Globus pallidus (tissue), 1 donor: ENCODE results near the gene CSK.
"Not testable (repeated sequence)": the region's sequence is repeated elsewhere in the genome, so short reads cannot be mapped to it uniquely, and the experiment has no call there.

ENCODE experiments used
- DNase-seq: peaks from one replicate; pipeline ENCODE4 v3.0.0-alpha.2; 2015; ENCODE audit warnings: low spot score

Gene CSK

DNA sequence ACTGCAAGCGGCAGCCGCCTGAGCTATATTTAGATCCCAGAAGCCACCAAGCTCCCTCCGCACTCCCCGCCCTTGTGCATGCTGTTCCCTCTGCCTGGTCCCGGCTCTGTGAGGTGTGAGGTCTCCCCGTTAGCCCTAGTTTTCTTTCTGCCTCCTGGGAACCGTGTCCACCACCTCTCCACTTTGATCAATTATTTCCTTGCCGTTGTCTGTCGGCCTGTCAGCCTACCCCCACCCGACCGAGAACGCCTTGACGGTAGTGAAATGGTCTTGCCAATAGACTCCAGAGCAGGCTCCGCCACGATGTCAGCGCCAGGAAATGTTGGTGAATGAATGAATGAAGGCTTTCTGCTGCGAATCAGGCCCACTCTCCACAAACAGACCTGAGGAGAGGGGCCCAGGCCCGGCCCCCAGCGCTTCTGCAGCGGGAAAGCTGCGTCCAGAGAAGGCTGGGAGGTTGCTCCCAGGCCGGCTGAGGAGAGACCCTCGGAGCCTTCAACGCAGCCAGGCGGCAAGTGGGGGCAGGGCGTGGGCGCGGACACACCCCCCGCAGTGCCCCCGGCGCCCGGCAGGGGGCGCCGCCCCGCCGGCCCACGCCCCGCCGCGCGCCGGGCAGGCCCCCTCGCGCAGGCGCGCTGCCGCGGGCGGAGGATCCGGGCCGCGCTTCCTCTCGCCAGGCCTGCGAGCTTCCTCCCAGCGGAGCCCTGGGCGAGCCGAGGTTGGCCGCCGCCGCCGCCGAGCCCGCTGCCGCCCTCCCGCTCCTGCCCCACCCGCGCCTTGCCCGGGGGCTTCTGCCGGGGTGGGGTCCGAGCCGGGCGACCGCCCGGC, at the start of gene CSK:
CSK (plus strand) TSS at position 650 of the 828 bp plus-strand sequence. CDS start 16,218 bp downstream, outside the sequence.
- peak; percentile 64 for DNase-seq

DNA sequence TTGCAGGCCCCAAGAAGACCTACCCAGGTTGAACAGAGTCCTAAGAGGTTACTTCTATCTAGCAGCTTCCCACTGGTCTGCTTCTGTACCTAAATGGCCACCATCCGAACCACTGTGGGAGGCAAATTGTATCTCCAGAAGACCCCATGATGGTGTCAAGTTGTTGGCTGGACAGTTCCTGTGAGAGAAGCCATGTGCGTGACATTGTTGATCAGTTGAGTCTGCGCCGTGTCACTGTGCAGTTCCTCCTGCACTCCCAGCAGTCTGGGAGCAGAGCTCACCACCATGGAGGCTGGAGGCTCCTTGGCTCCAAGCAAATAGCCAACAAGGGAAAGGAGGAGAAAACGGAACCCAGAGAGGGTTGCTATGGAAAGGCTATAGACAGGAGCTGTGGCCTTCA, 49.0 kb upstream of the CSK start:
- no peak for DNase-seq

DNA sequence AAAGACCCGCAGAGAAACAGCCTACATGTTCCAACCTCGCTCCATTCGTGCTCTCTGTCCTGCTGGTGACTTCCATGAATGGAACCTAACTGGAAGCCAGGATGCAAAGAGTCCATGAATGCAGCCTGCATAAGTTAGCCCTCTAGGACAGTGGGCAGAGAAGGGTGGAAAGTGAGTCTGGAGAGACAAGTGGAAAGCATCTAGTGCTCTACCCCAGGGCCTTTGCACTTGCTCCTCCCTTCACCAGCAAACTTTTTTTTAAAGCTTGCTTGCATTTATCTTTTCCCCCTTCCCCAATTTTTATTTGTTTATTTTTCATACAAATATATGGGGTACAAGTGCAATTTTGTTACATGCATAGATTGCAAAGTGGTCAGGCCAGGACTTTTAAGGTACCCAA, 48.6 kb upstream of the CSK start:
- no peak for DNase-seq

DNA sequence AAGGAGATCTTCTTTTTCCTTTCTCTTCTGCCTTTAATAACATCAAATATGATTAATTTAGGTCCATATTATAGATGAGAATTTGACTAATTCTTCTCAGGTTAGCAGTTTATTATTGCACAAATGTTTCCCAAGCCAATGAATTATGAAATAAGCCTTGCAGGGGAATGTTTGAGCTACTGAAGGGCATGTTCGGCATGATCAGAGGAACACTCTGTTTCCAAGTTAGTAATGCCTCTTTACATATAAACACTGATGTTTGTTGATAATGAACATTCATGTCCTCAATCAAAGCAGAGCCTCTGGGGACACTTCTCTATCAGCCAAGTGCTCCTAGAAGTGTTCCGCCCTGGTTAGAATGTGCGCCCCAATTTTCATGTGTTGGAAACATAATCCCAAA, 46.6 kb upstream of the CSK start:
- no peak for DNase-seq

DNA sequence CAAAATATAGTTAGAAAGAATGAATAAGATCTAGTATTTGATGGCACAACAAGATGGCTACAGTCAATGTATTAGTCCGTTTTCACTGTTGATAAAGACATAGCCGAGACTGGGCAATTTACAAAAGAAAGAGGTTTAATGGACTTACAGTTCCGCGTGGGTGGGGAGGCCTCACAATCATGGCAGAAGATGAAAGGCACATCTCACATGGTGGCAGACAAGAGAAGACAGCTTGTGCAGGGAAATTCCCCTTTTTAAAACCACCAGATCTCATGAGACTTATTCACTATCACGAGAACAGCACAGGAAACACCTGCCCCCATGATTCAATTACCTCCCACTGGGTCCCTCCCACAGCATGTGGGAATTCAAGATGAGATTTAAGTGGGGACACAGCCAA, 43.6 kb upstream of the CSK start:
- DNase-seq: not testable (repeated sequence)

DNA sequence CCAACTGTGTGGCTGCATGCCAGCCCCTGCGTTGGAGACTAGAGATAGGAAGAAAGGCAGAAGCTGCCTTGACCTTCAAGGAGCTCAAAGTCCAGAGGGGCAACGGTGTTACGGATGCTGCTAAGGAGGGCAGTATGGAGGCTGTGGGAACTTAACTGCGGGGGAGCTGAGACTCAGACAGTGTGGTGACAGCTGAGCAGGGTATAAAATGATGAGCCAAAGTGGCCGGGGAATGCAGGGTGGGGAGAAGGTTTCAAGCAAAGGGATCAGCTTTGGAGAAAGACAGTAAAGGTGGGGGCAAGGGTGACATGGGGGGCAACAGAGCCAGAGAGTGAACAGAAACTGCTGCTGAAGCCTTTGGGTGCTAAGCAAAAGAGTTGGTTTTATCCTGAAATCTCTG, 39.5 kb upstream of the CSK start:
- DNase-seq: no peak

DNA sequence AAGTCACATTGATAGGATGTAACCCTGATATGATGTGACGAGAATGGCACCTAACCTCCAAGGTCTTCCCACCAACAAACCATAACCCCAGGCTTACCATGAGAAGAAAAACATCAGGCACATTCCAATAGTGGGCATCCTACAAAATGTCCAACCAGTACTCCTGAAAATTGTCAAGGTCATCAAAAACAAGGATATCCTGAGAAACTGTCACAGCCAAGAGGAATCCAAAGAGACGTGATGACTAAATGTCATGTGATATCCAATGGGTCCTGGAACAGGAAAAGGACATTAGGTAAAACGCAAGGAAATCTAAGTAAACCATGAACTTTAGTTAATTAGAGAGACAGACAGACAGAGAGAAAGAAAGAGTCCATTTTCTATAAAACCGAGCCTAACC, 35.5 kb upstream of the CSK start:
- no peak for DNase-seq

DNA sequence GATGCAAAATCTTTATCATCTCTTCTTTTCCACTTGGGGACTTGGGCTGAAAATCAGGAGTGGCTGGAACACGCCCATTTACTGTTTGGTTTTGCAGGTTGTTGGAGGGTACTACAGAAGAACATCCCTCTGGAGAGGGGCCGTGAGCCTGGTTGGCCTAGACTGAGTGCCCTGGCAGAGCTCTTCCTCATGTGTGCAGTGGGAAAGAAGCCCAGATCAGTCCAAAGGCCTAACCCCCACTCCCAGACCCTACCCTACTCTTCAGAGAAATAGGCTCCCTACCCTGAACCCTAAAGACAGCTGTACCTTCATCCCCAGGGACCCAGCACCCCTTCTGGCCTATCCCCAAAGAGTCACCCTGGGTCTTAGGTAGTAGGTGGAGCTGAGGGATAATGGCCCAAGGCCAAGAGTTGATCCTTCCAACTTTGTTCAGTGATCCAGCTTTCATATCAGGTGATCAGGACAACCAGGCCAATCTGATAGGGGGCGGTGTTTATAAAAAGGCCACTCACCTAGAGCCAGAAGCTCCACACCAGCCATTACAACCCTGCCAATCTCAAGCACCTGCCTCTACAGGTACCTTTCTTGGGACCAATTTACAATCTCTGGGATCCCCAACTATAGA, 33.4 kb upstream of the CSK start, which contains the start of gene CYP1A2:
CYP1A2 (plus strand) TSS at position 524 of the 625 bp plus-strand sequence. CDS start 894 bp downstream, outside the sequence.
- no peak for DNase-seq

DNA sequence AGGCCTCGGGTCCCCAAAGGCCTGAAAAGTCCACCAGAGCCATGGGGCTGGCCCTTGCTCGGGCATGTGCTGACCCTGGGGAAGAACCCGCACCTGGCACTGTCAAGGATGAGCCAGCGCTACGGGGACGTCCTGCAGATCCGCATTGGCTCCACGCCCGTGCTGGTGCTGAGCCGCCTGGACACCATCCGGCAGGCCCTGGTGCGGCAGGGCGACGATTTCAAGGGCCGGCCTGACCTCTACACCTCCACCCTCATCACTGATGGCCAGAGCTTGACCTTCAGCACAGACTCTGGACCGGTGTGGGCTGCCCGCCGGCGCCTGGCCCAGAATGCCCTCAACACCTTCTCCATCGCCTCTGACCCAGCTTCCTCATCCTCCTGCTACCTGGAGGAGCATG, 32.0 kb upstream of the CSK start:
- no peak for DNase-seq

DNA sequence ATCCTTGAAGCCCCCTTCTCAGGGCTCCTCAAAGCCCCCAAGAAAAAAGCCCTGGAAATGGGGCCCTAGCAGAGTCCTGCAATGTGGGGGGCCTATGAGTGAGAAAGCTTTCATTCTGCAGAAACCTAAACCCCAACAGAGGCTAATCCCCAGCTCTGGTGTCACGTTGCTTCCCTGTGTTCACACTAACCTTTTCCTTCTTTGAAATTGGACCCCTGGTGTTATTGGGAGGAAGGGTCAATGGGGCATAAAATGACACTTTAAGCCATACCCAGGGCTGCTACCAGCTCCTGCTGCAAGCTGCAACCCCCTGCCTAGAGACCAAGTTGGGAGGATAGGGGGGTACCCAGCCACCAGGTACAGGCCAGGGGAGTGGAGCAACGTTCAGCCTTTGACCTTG, 31.1 kb upstream of the CSK start:
- DNase-seq: no peak

DNA sequence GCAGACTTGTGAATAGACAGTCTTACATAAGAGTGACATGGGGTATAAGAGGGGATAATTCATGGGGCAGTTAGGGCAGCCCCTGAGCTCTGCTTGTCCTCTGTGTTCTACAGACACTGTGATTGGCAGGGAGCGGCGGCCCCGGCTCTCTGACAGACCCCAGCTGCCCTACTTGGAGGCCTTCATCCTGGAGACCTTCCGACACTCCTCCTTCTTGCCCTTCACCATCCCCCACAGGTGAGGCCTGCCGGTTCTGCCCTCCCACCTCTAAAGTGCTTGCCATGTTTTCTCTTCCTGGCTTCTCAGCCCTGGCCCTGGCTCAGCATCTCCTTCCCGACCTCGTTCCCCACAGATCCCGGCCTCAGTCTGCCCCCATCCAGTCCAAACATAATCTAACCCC, 29.9 kb upstream of the CSK start:
- no peak for DNase-seq

DNA sequence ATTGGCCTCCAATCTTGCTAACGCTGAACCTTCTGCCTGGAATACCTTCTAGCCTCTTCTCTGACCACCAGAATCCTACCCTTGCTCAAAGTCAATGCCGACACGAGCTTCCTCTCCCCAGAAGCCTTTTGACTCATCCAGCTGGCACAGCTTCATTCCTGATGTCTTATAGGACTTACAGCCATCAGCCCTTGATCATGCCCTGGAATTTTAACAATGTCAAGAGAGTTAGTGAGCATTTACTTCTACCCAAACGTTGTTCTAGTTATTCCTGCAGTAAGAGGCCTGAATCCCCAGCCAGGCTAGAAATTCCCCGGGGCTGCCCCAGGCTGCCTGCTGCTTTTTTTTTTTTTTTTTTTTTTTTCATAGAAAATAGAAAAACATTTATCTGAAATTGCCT, 29.3 kb upstream of the CSK start:
- DNase-seq: no peak

DNA sequence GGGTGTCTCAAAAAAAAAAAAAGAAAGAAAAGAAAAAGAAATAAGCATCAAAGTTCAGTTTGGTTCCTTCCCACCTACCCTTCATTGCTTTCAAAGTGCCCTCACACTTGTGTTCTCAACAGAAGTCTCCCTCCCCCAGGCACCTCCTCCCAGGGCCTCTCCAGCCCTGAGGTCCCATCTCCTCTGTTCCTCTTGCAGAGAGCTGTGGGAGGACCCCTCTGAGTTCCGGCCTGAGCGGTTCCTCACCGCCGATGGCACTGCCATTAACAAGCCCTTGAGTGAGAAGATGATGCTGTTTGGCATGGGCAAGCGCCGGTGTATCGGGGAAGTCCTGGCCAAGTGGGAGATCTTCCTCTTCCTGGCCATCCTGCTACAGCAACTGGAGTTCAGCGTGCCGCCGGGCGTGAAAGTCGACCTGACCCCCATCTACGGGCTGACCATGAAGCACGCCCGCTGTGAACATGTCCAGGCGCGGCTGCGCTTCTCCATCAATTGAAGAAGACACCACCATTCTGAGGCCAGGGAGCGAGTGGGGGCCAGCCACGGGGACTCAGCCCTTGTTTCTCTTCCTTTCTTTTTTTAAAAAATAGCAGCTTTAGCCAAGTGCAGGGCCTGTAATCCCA, 27.2 kb upstream of the CSK start:
- no peak for DNase-seq

DNA sequence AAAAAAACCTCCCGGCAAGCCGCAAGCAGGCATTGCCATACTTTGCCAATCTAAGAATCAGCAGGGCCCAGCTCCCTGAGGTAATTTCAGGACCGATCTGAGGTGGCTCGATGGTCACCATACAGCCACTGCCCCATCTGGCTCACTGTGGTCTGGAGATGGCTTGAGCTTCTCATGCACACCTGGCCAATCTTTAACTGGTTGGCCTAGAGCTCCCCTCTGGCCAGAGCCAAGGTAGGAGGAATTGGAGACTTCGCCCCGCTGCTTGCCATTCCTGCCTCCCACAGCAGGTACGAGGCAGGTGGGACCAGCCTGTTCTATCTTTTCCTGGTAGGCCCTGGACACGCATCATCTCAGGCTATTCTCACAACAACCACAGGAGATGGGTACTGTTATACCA, 23.1 kb upstream of the CSK start:
- DNase-seq: no peak

DNA sequence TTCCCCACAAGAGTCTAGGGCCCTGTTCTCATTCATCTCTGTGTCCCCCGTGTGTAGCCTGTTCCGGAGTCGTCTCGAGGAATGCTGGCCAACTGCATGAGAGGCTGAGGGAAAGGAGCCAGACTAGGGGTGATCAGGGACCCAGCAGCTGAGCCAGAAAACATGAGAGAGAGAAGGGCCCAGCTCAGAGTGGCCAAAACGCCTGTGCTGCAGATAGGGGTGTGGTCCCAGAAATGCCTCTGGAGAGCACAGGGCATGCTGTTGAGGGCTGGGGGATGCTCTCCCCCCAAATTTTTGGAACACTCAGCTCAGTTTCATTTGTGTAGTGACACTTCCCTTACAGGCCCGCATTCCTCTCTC, 19.1 kb upstream of the CSK start:
- DNase-seq: no peak

DNA sequence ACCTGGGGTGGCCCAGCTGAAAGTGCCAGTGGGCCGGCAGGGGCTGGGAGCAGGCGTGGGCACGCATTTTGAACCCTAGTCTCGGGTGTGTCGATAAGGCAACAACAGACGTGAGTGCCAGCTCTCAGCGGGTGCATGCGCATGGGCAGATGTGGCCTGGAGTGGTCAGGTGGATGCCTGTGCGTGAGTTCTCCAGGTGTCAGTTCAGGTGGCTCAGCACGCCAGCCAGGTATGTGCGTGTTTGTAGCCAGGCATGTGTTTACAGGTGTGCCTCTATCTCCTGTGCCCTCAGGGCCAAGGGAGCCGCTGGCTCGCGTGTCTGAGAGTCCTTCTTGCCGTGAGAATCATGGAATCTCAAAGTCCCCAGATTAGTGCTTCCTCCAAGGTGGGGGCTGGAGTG, 18.5 kb upstream of the CSK start:
- DNase-seq: no peak

DNA sequence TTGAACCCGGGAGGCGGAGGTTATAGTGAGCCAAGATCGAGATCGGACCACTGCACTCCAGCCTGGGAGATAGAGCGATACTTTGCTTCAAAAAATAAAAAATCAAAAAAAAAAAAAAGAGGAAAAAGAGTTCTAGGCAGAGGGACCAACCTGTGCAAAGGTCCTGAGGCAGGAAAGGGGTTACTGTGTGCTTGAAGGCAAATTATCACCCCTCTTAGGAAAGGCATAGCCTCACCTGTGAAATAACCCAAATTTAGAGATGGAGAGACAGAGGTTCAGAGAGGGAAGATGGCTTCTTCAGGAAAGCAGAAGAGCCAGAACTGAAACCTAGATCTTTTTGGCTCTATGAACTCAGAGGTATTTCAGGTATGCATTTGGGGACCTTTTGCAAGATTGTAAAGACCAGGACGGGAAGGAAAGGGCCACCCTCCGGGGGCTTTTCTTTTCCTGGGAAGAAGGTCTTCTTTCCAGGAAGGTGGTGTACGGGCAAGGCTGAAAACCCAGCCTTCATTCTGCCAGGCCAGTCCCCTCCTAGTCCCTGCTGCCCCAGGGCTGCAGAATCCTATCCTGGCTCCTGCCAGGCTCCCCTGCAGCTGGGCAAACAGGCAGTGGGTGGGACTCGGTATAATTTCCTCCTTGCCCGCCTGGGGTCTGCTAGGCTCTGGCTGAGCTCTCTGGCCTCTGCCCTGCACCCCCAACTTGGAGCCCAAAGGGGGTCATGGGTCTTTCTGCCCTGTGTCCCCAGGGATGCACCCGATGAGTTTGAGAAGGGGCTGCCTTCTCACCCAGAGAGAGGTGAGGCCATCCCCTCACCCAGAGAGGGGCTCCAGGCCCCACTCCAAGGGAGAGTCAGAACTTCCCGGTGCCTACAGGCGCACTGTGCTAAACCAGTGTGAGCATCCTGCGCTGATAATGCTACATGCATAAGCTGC, 14.4 kb upstream of the CSK start:
- DNase-seq: no peak

DNA sequence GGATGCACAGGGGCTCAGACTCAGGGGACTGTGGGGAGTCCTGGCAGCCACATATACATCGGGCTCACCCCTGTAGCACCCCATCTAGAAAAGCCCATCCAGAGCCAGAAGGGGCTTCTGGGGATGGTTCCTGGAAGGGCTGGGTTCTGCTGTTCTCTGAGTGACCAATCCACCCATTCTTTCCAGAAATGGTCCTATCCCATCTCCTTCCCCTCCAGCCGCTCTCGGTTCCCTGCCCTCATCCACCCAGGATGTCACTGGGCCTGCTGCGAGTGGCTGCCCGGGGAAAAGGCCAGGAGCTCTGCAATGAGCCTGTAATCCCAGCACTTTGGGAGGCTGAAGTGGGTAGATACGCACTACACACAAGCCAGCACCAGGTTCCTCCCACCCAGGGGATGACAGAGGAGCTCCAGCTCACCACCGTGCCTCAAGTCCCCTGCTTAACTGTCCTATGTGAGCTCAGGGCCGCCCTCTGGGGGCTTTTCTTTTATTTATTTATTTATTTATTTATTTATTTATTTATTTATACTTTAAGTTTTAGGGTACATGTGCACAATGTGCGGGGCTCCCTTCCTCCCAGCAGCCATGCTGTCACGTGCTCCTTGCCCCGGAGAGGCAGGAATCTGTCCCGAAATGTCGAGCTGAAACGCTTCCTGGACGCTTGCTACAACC, 13.6 kb upstream of the CSK start:
- DNase-seq: no peak

DNA sequence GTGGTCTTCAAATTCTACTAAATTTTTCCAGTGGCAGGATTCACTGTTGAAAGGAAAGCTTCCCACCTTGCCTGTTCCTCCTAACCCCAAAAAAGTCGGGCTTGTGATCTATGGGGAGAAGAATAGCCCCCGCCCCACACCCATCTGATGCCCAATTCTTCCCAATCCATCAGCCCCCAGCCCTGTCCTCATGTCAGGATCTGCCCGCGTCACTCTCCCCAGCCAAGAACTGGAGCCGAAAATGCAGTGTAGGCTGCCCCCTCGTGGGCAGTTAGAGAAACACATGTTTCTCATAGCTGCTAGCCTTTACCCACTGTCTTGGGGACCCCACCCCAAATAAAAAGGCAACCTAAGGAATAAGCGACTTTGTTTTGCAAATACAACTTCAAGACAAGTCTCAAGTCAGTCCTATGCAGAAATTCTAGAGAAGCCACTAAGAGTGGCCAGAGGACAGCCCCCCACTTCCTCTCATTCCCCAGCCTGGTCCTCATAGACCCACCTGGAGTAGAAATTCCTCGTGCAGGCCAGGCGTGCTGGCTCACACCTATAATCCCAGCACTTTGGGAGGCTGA, 13.0 kb upstream of the CSK start:
- peak; percentile 54 for DNase-seq

DNA sequence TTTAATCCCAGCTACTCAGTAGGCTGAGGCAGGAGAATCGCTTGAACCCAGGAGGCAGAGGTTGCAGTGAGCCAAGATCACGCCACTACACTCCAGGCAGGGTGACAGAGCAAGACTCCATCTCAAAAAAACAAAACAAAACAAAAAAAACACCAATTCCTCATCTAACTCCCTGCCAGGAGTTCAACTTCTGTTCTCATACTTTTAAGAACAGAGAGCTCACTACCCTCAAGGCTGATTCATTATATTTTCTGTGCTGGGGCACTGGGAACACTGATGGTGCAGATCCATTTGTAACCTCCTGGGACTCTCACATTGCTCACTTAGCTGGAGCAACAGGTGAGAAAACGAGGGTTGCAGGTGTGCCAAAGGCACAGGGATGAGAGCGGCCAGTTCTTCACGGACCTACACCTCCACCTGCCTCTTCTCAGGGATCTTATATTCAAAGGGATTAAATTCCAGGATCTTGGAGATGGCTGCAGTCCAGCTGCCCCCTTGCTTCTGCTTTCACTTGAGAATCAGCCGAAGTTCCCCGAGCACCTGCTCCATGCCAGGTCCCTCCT, 12.3 kb upstream of the CSK start:
- DNase-seq: no peak
